Endodermal cell (in vitro differentiated cells): ENCODE data around the gene FARP2. TPM values are rescaled to one million over a fixed set of nuclear protein-coding genes. Genes with fewer than 3 reads are reported as not detected.
A peak's percentile ranks its signal among the peaks of the same experiment; 100 is the strongest.
"Not testable (repeated sequence)": the region's sequence is repeated elsewhere in the genome, so short reads cannot be mapped to it uniquely, and the experiment has no call there.

Source experiments
- DNase-seq: peaks from one replicate; pipeline ENCODE4 v3.0.0-alpha.2; 2017
- H3K27ac ChIP-seq: 2 replicates; pipeline ENCODE4 v1.5.1; 2013; ENCODE audit warnings: mild to moderate bottlenecking, low read depth, low read length, moderate library complexity
- H3K27me3 ChIP-seq: 2 replicates; pipeline ENCODE4 v1.6.1; 2013; ENCODE audit warnings: mild to moderate bottlenecking, low read length, moderate library complexity; ENCODE audit not compliant: insufficient read depth, control insufficient read depth, poor library complexity, severe bottlenecking
- H3K36me3 ChIP-seq: 2 replicates; pipeline ENCODE4 v1.7.0; 2013; ENCODE audit warnings: mild to moderate bottlenecking, low read length, moderate library complexity; ENCODE audit not compliant: control insufficient read depth, insufficient read depth
- H3K4me1 ChIP-seq: one replicate; pipeline ENCODE4 v1.7.0; 2013; ENCODE audit warnings: low read length; ENCODE audit not compliant: control insufficient read depth, insufficient read depth
- H3K4me3 ChIP-seq: 2 replicates; pipeline ENCODE4 v1.5.1; 2013; ENCODE audit warnings: mild to moderate bottlenecking, low read length, moderate library complexity
- H3K9ac ChIP-seq: 2 replicates; pipeline ENCODE4 v1.6.1; 2013; ENCODE audit warnings: mild to moderate bottlenecking, low read length, moderate library complexity; ENCODE audit not compliant: poor library complexity, severe bottlenecking; ENCODE audit errors: extremely low read depth
- H3K9me3 ChIP-seq: 2 replicates; pipeline ENCODE4 v1.6.1; 2013; ENCODE audit warnings: mild to moderate bottlenecking, low read length, moderate library complexity; ENCODE audit not compliant: control insufficient read depth
- H3K27ac Mint-ChIP-seq: 2 replicates; pipeline ENCODE4 v1.8.0; 2020; ENCODE audit warnings: mixed read lengths
- H3K27me3 Mint-ChIP-seq: 2 replicates; pipeline ENCODE4 v1.8.0; 2021; ENCODE audit warnings: mild to moderate bottlenecking, mixed read lengths; ENCODE audit not compliant: insufficient read depth
- H3K36me3 Mint-ChIP-seq: 2 replicates; pipeline ENCODE4 v1.8.0; 2020; ENCODE audit warnings: low read depth, mixed read lengths
- H3K4me1 Mint-ChIP-seq: 2 replicates; pipeline ENCODE4 v1.8.0; 2020; ENCODE audit warnings: mixed read lengths
- H3K4me3 Mint-ChIP-seq: 2 replicates; pipeline ENCODE4 v1.8.0; 2020; ENCODE audit warnings: mild to moderate bottlenecking, moderate library complexity, mixed read lengths
- H3K9me3 Mint-ChIP-seq: 2 replicates; pipeline ENCODE4 v1.8.0; 2020; ENCODE audit warnings: mild to moderate bottlenecking, mixed read lengths
- WGBS, 2 experiments: methylation state at CpG; one replicate each; pipeline versions ENCODE4 v1.1.5 to v1.1.7; 2013; ENCODE audit warnings: missing lambda C conversion rate in 2 of 2, mixed read lengths in 1 of 2; ENCODE audit not compliant: insufficient coverage in 1 of 2, insufficient read length in 1 of 2; 5-methylcytosine and 5-hydroxymethylcytosine counted together
- total RNA-seq, 2 donors: library from RNA; stranded (reverse); fragmentation: NEBNext Ultra II Directional in 1 of 2; extraction: Animal tissue kit (Norgen Biotek cat#: 25700) in 1 of 2; gene quantifications; 2 replicates in 1 of 2; 3 replicates in 1 of 2; pipeline ENCODE4 v1.2.1, GENCODE V29; 2021
- TF ChIP-seq, protein P1 (sequence below): fragments of 200-600 bp; sonication (generic); conservative IDR thresholded peaks from 2 replicates; pipeline ENCODE4 v1.5.0; 2021; ENCODE audit warnings: antibody characterized with exemption, mild to moderate bottlenecking

Gene FARP2
- total RNA-seq, 2 donors from 2014 or later: 36.4 to 51.4 TPM

DNA sequence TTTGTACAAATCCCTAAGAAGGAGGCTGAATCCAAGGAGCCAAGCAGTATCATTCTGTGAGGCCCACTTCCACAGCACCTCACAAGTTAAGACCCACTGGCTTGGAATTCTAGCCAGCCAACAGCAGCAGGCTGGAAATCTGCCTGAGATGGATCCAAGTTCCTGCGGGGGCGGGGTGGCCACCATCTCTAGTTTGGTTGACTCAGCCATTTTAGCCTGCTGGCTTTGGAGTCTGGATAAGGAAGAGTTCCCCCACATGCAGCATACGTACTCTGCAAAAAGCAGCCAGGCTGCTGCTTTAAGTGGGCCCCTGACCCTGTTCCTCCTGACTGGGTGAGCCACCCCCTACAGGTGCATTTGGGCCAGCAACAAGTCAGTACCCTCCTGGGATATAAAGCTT lies 65.2 kb downstream of the FARP2 start:
- H3K4me3 ChIP-seq: no peak overlapping the region
- peaks cover 47% of the 10 kb centered on the region for H3K36me3 ChIP-seq
- no peak overlapping the region for H3K4me3 Mint-ChIP-seq
- H3K27me3 ChIP-seq: no peaks in the 10 kb centered on the region
- H3K27me3 Mint-ChIP-seq: no peaks in the 10 kb centered on the region
- no peak overlapping the region for H3K27ac Mint-ChIP-seq
- H3K9ac ChIP-seq: no peak overlapping the region
- TF ChIP-seq, protein P1, sequence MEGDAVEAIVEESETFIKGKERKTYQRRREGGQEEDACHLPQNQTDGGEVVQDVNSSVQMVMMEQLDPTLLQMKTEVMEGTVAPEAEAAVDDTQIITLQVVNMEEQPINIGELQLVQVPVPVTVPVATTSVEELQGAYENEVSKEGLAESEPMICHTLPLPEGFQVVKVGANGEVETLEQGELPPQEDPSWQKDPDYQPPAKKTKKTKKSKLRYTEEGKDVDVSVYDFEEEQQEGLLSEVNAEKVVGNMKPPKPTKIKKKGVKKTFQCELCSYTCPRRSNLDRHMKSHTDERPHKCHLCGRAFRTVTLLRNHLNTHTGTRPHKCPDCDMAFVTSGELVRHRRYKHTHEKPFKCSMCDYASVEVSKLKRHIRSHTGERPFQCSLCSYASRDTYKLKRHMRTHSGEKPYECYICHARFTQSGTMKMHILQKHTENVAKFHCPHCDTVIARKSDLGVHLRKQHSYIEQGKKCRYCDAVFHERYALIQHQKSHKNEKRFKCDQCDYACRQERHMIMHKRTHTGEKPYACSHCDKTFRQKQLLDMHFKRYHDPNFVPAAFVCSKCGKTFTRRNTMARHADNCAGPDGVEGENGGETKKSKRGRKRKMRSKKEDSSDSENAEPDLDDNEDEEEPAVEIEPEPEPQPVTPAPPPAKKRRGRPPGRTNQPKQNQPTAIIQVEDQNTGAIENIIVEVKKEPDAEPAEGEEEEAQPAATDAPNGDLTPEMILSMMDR: no peak
- no peak overlapping the region for H3K27ac ChIP-seq
- peaks cover 16% of the 10 kb centered on the region for H3K9me3 Mint-ChIP-seq
- WGBS, 2 experiments: 89 to 95% methylated on average over 3 of the region's 3 CpGs
- peaks cover 10% of the 10 kb centered on the region for H3K9me3 ChIP-seq
- no peaks in the 10 kb centered on the region for H3K4me1 ChIP-seq
- peaks cover 4% of the 10 kb centered on the region for H3K4me1 Mint-ChIP-seq
- no peak for DNase-seq
- H3K36me3 Mint-ChIP-seq: peaks cover 52% of the 10 kb centered on the region

DNA sequence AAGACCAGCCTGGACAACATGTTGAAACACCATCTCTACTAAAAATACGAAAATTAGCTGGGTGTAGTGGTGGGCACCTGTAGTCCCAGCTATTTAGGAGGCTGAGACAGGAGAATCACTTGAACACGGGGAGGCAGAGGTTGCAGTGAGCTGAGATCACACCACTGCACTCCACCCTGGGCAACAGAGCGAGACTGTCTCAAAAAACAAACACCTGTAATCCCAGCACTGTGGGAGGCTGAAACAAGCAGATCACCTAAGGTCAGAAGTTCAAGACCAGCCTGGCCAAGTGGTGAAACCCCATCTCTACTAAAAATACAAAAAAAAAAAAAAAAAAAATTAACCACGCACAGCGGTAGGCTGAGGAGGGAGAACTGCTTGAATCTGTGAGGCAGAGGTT lies 65.9 kb downstream of the FARP2 start:
- Mint-ChIP-seq H3K36me3 (peaks cover 52% of the 10 kb centered on the region), H3K27ac (peak overlapping the region; percentile 56), H3K9me3 (peaks cover 16% of the 10 kb centered on the region)
- WGBS, 2 experiments: 93 to 96% methylated on average over 3 to 5 of the region's 5 CpGs
- H3K9me3 ChIP-seq: peaks cover 10% of the 10 kb centered on the region
- not testable (repeated sequence) for H3K4me3 Mint-ChIP-seq, H3K4me3 ChIP-seq, H3K27ac ChIP-seq, H3K27me3 Mint-ChIP-seq, DNase-seq, H3K4me1 ChIP-seq, H3K27me3 ChIP-seq, H3K4me1 Mint-ChIP-seq, H3K9ac ChIP-seq
- H3K36me3 ChIP-seq: peaks cover 47% of the 10 kb centered on the region

DNA sequence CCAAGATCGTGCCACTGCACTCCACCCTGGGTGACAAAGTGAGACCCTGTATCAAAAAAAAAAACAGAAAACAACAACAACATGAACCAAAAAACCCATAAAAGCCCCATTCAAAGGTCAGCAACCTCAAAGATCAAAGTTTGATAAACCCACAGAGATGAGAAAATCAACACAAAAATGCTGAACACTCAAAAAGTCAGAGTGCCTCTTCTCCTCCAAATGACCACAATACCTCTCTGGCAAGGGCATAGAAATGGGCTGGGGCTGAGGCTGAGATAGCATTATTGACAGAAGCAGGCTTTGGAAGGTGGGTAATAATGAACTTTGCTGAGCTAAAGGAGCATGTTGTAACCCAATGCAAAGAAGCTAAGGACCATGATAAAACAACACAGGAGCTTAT lies 66.3 kb downstream of the FARP2 start:
- DNase-seq: no peak
- Mint-ChIP-seq H3K9me3 (peaks cover 16% of the 10 kb centered on the region), H3K4me1 (peaks cover 4% of the 10 kb centered on the region), H3K27ac (peak overlapping the region; percentile 56), H3K36me3 (peaks cover 52% of the 10 kb centered on the region), H3K4me3 (no peak overlapping the region), H3K27me3 (no peaks in the 10 kb centered on the region)
- TF ChIP-seq, protein P1: no peak
- peaks cover 47% of the 10 kb centered on the region for H3K36me3 ChIP-seq
- peaks cover 10% of the 10 kb centered on the region for H3K9me3 ChIP-seq
- WGBS, 2 experiments: 88% methylated on average over 1 of the region's 1 CpG; no CpG with 5 or more reads in 1 of the 2 experiments
- no peak overlapping the region for H3K9ac ChIP-seq
- H3K27me3 ChIP-seq: no peaks in the 10 kb centered on the region
- H3K27ac ChIP-seq: no peak overlapping the region
- H3K4me3 ChIP-seq: no peak overlapping the region
- H3K4me1 ChIP-seq: no peaks in the 10 kb centered on the region

DNA sequence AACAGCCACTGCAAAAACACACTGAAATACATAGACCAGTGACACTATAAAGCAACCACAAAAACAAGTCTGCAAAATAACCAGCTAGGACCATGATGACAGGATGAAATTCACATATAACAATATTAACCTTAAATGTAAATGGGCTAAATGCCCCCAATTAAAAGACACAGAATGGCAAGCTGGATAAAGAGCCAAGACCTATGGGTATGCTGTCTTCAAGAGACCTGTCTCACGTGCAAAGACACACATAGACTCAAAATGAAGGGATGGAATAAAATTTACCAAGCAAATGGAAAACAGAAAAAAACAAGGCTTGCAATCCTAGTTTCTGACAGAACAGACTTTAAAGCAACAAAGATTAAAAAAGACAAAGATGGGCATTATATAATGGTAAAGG lies 67.4 kb downstream of the FARP2 start:
- peaks cover 16% of the 10 kb centered on the region for H3K9me3 Mint-ChIP-seq
- not testable (repeated sequence) for H3K27ac ChIP-seq, H3K4me1 Mint-ChIP-seq, H3K27me3 ChIP-seq, H3K27ac Mint-ChIP-seq, H3K27me3 Mint-ChIP-seq, H3K4me3 Mint-ChIP-seq, DNase-seq, H3K4me3 ChIP-seq, H3K4me1 ChIP-seq, H3K9ac ChIP-seq
- H3K36me3 Mint-ChIP-seq: peaks cover 44% of the 10 kb centered on the region
- 31% methylated on average over 1 of the region's 1 CpG; no CpG with 5 or more reads in 1 of the 2 experiments for WGBS, 2 experiments
- Histone ChIP-seq H3K36me3 (peaks cover 37% of the 10 kb centered on the region), H3K9me3 (peaks cover 10% of the 10 kb centered on the region)
